PFSK-1 (cell line): ENCODE measurements around the gene MBLAC1.

Experiments used
- FOXP2 ChIP-seq: optimal IDR thresholded peaks from 2 replicates; pipeline ENCODE3; 2011; ENCODE audit warnings: borderline replicate concordance, control low read depth, inconsistent platforms; ENCODE audit not compliant: insufficient read depth; ENCODE audit errors: extremely low read length, extremely low read depth
- POLR2AphosphoS5 ChIP-seq: IDR thresholded peaks from 2 replicates; pipeline ENCODE4 v1.6.1; 2012; ENCODE audit warnings: low read depth, mild to moderate bottlenecking, control low read depth, low read length, moderate library complexity
- SIN3A ChIP-seq: IDR thresholded peaks from 2 replicates; pipeline ENCODE4 v1.6.1; 2012; ENCODE audit warnings: mild to moderate bottlenecking, low read length, moderate library complexity, borderline replicate concordance; ENCODE audit not compliant: insufficient read depth
- TAF1 ChIP-seq: IDR thresholded peaks from 2 replicates; pipeline ENCODE4 v1.6.1; 2012; ENCODE audit warnings: low read length, control low read depth, borderline replicate concordance; ENCODE audit not compliant: insufficient read depth
- TF ChIP-seq, protein P1 (sequence below), 2 experiments: IDR thresholded peaks; 2 replicates each; pipeline versions ENCODE4 v1.6.1 to v1.8.0; 2011 to 2012; ENCODE audit warnings: low read depth in 2 of 2, low read length in 2 of 2, control low read depth in 1 of 2, inconsistent platforms in 1 of 2, mild to moderate bottlenecking in 1 of 2, moderate library complexity in 1 of 2; ENCODE audit not compliant: insufficient read depth in 1 of 2

Gene MBLAC1

GRCh38 chr7:100155553-100156317, 29.0 kb downstream of the MBLAC1 start:
- no peak for TF ChIP-seq POLR2AphosphoS5

DNA sequence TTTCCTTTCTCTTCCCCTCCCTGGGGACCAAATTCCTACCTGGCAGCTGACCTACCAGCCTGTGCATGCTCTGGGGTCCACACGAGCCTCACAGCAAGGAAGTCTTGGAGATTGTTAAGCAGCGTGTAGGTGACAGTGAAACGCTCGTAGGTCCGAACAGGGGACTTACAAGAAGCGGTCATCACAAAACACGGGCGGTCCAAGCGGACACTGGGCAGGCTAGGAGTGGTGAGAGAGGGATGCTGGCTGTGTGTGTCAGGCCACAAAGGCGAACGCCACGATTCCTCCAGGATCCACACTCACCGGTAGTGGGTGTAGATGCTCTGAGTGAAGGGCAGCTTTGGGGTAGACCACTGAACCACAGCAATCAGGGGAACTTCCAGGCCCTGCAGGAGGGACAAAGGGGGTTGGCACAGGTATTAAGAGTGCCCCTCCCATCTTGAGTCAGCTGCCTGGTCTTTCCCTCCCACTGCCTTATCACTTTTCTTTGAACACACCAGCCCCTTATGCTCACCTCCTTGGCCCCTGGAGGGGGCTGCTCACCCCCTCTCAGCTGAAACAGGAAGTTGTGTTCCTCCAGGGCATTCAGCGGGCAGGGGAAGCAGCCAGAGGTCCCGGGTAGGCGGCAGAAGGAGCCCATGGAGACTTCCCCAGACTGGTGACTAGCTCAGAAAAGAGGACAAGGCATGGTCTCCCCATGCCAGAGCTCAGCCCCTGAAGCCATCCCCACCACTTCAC, 29.7 kb downstream of the MBLAC1 start:
- TF ChIP-seq SIN3A (no peak), POLR2AphosphoS5 (no peak; the same call in 1 of the 2 replicates), TAF1 (no peak), FOXP2 (no peak)
- TF ChIP-seq, protein P1, sequence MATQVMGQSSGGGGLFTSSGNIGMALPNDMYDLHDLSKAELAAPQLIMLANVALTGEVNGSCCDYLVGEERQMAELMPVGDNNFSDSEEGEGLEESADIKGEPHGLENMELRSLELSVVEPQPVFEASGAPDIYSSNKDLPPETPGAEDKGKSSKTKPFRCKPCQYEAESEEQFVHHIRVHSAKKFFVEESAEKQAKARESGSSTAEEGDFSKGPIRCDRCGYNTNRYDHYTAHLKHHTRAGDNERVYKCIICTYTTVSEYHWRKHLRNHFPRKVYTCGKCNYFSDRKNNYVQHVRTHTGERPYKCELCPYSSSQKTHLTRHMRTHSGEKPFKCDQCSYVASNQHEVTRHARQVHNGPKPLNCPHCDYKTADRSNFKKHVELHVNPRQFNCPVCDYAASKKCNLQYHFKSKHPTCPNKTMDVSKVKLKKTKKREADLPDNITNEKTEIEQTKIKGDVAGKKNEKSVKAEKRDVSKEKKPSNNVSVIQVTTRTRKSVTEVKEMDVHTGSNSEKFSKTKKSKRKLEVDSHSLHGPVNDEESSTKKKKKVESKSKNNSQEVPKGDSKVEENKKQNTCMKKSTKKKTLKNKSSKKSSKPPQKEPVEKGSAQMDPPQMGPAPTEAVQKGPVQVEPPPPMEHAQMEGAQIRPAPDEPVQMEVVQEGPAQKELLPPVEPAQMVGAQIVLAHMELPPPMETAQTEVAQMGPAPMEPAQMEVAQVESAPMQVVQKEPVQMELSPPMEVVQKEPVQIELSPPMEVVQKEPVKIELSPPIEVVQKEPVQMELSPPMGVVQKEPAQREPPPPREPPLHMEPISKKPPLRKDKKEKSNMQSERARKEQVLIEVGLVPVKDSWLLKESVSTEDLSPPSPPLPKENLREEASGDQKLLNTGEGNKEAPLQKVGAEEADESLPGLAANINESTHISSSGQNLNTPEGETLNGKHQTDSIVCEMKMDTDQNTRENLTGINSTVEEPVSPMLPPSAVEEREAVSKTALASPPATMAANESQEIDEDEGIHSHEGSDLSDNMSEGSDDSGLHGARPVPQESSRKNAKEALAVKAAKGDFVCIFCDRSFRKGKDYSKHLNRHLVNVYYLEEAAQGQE (IDR thresholded peaks at IDR 0.05; ENCODE audit: insufficient read depth in 1 of 2, low read depth in 2 of 2, low read length in 2 of 2): no peak

- no peak for TF ChIP-seq TAF1
- TF ChIP-seq, protein P1 (IDR thresholded peaks at IDR 0.05; ENCODE audit: insufficient read depth in 1 of 2, low read depth in 2 of 2, low read length in 2 of 2): no peak
- TF ChIP-seq FOXP2: no peak
- no peak for TF ChIP-seq SIN3A
- TF ChIP-seq POLR2AphosphoS5: no peak
These were observed 30.2 kb downstream of the MBLAC1 start for GRCh38 chr7:100157069-100157333.

GRCh38 chr7:100157334-100158228, 30.8 kb downstream of the MBLAC1 start:
- TF ChIP-seq FOXP2: peak; percentile 28
- TF ChIP-seq, protein P1 (IDR thresholded peaks at IDR 0.05; ENCODE audit: insufficient read depth in 1 of 2, low read depth in 2 of 2, low read length in 2 of 2): no peak

- TF ChIP-seq FOXP2 (peak; percentile 30), POLR2AphosphoS5 (peak; percentile 79), SIN3A (peak; percentile 15; the same call in 1 of the 2 replicates), TAF1 (peak; percentile 89)
- TF ChIP-seq, protein P1 (IDR thresholded peaks at IDR 0.05; ENCODE audit: insufficient read depth in 1 of 2, low read depth in 2 of 2, low read length in 2 of 2): no peak
These were observed 31.7 kb downstream of the MBLAC1 start, which contains the start of gene TRAPPC14 for GRCh38 chr7:100158229-100159098. TSS of gene TRAPPC14 (minus strand) at chr7:100158723. CDS start at chr7:100158499, 224 bp downstream.
